Measurements from ENCODE around the gene KLHDC10. TPM values are rescaled to one million over a fixed set of nuclear protein-coding genes. Genes with fewer than 3 reads are reported as not detected.
A peak's percentile ranks its signal among the peaks of the same experiment; 100 is the strongest.
"Not testable (repeated sequence)": the region's sequence is repeated elsewhere in the genome, so short reads cannot be mapped to it uniquely, and the experiment has no call there.

Gene KLHDC10
- total RNA-seq, 1 donor from 2014 or later: 49.1 TPM

GRCh38 chr7:130048906-130049305 is 21.4 kb upstream of the KLHDC10 start:
- no peaks in the 10 kb centered on the region for H3K9me3 ChIP-seq (ENCODE audit: control insufficient read depth in 3 of 3, low read length in 3 of 3)
- no peak overlapping the region for H3K4me3 ChIP-seq (ENCODE audit: low read length in 3 of 3)
- H3K36me3 ChIP-seq (ENCODE audit: control insufficient read depth in 3 of 3, insufficient read depth in 3 of 3, low read length in 3 of 3): peaks cover 0 to 14% (median 7%) of the 10 kb centered on the region in 3 donors
- H3K9ac ChIP-seq (ENCODE audit: low read depth in 1 of 3, low read length in 3 of 3): no peak overlapping the region
- H3K27ac ChIP-seq (ENCODE audit: low read depth, low read length): no peak overlapping the region
- no peaks in the 10 kb centered on the region for H3K27me3 ChIP-seq (ENCODE audit: control insufficient read depth in 3 of 3, insufficient read depth in 3 of 3, low read length in 3 of 3)
- H3K4me1 ChIP-seq (ENCODE audit: control insufficient read depth in 3 of 3, insufficient read depth in 3 of 3, low read length in 3 of 3): peaks cover 5 to 7% (median 6%) of the 10 kb centered on the region in 3 donors

- not testable (repeated sequence) for H3K36me3 ChIP-seq (ENCODE audit: control insufficient read depth in 3 of 3, insufficient read depth in 3 of 3, low read length in 3 of 3); H3K4me3 ChIP-seq (ENCODE audit: low read length in 3 of 3); H3K27ac ChIP-seq (ENCODE audit: low read depth, low read length); H3K4me1 ChIP-seq (ENCODE audit: control insufficient read depth in 3 of 3, insufficient read depth in 3 of 3, low read length in 3 of 3); H3K9ac ChIP-seq (ENCODE audit: low read depth in 1 of 3, low read length in 3 of 3); H3K27me3 ChIP-seq (ENCODE audit: control insufficient read depth in 3 of 3, insufficient read depth in 3 of 3, low read length in 3 of 3); H3K9me3 ChIP-seq (ENCODE audit: control insufficient read depth in 3 of 3, low read length in 3 of 3)
Observed at GRCh38 chr7:130052250-130052649, 18.1 kb upstream of the KLHDC10 start.

GRCh38 chr7:130055198-130055597 is 15.1 kb upstream of the KLHDC10 start:
- H3K27me3 ChIP-seq (ENCODE audit: control insufficient read depth in 3 of 3, insufficient read depth in 3 of 3, low read length in 3 of 3); H3K27ac ChIP-seq (ENCODE audit: low read depth, low read length); H3K36me3 ChIP-seq (ENCODE audit: control insufficient read depth in 3 of 3, insufficient read depth in 3 of 3, low read length in 3 of 3); H3K4me3 ChIP-seq (ENCODE audit: low read length in 3 of 3); H3K9ac ChIP-seq (ENCODE audit: low read depth in 1 of 3, low read length in 3 of 3); H3K9me3 ChIP-seq (ENCODE audit: control insufficient read depth in 3 of 3, low read length in 3 of 3); H3K4me1 ChIP-seq (ENCODE audit: control insufficient read depth in 3 of 3, insufficient read depth in 3 of 3, low read length in 3 of 3): not testable (repeated sequence)

GRCh38 chr7:130062246-130062645 is 8.1 kb upstream of the KLHDC10 start:
- Histone ChIP-seq H3K36me3 (ENCODE audit: control insufficient read depth in 3 of 3, insufficient read depth in 3 of 3, low read length in 3 of 3) (no peaks in the 10 kb centered on the region), H3K4me3 (ENCODE audit: low read length in 3 of 3) (no peak overlapping the region), H3K9me3 (ENCODE audit: control insufficient read depth in 3 of 3, low read length in 3 of 3) (no peaks in the 10 kb centered on the region), H3K27me3 (ENCODE audit: control insufficient read depth in 3 of 3, insufficient read depth in 3 of 3, low read length in 3 of 3) (no peaks in the 10 kb centered on the region), H3K4me1 (ENCODE audit: control insufficient read depth in 3 of 3, insufficient read depth in 3 of 3, low read length in 3 of 3) (no peaks in the 10 kb centered on the region), H3K27ac (ENCODE audit: low read depth, low read length) (no peak overlapping the region), H3K9ac (ENCODE audit: low read depth in 1 of 3, low read length in 3 of 3) (no peak overlapping the region)

GRCh38 chr7:130063036-130063435 is 7.3 kb upstream of the KLHDC10 start:
- H3K27ac ChIP-seq (ENCODE audit: low read depth, low read length): no peak overlapping the region
- no peaks in the 10 kb centered on the region for H3K4me1 ChIP-seq (ENCODE audit: control insufficient read depth in 3 of 3, insufficient read depth in 3 of 3, low read length in 3 of 3)

DNA sequence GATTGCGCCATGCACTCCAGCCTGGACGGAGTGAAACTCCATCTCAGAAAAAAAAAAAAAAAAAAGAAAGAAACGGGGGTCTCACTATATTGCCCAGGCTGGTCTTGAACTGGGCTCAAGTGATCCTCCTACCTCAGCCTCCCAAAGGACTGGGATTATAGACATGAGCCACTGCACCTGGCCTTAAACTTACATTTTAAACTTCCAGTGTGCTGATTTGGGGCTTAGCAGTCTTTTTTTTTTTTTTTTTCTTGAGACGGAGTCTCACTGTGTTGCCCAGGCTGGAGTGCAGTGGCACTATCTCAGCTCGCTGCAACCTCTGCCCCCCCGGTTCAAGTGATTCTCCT is 5.8 kb upstream of the KLHDC10 start:
- H3K27ac ChIP-seq (ENCODE audit: low read depth, low read length); H3K4me3 ChIP-seq (ENCODE audit: low read length in 3 of 3); H3K9ac ChIP-seq (ENCODE audit: low read depth in 1 of 3, low read length in 3 of 3); H3K4me1 ChIP-seq (ENCODE audit: control insufficient read depth in 3 of 3, insufficient read depth in 3 of 3, low read length in 3 of 3); H3K36me3 ChIP-seq (ENCODE audit: control insufficient read depth in 3 of 3, insufficient read depth in 3 of 3, low read length in 3 of 3); H3K9me3 ChIP-seq (ENCODE audit: control insufficient read depth in 3 of 3, low read length in 3 of 3); H3K27me3 ChIP-seq (ENCODE audit: control insufficient read depth in 3 of 3, insufficient read depth in 3 of 3, low read length in 3 of 3): not testable (repeated sequence)

More at GRCh38 chr7:130063036-130063435, 7.3 kb upstream of the KLHDC10 start:
- Histone ChIP-seq H3K9ac (ENCODE audit: low read depth in 1 of 3, low read length in 3 of 3) (no peak overlapping the region), H3K4me3 (ENCODE audit: low read length in 3 of 3) (no peak overlapping the region), H3K36me3 (ENCODE audit: control insufficient read depth in 3 of 3, insufficient read depth in 3 of 3, low read length in 3 of 3) (no peaks in the 10 kb centered on the region), H3K27me3 (ENCODE audit: control insufficient read depth in 3 of 3, insufficient read depth in 3 of 3, low read length in 3 of 3) (no peaks in the 10 kb centered on the region), H3K9me3 (ENCODE audit: control insufficient read depth in 3 of 3, low read length in 3 of 3) (no peaks in the 10 kb centered on the region)

DNA sequence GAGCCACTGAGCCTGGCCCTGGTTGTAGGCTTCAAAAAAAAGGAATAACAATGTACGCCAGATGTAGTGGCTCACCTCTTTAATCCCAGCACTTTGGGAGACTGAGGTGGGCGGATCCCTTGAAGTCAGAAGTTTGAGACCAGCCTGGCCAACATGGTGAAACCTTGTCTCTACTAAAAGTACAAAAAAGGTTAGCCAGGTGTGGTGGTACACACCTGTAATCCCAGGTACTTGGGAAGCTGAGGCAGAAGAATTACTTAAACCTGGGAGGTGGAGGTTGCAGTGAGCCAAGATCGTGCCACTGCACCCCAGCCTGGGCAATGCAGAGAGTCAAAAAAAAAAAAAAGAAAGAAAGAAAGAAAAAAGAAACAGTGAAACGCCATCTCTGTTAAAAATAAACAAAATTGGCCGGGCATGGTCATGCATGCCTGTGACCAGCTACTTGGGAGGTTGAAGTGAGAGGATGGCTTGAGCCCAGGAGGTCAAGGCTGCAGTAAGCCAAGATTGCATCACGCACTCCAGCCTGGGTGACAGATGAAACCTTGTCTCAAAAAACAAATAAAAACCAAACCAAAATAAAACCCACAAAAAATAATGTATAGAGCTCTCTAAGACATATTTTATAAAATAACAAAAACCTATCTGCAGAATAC is 4.7 kb upstream of the KLHDC10 start:
- H3K4me3 ChIP-seq (ENCODE audit: low read length in 3 of 3): no peak overlapping the region
- no peaks in the 10 kb centered on the region for H3K27me3 ChIP-seq (ENCODE audit: control insufficient read depth in 3 of 3, insufficient read depth in 3 of 3, low read length in 3 of 3)
- no peaks in the 10 kb centered on the region for H3K9me3 ChIP-seq (ENCODE audit: control insufficient read depth in 3 of 3, low read length in 3 of 3)
- H3K9ac ChIP-seq (ENCODE audit: low read depth in 1 of 3, low read length in 3 of 3): no peak overlapping the region
- no peaks in the 10 kb centered on the region for H3K36me3 ChIP-seq (ENCODE audit: control insufficient read depth in 3 of 3, insufficient read depth in 3 of 3, low read length in 3 of 3)
- no peak overlapping the region for H3K27ac ChIP-seq (ENCODE audit: low read depth, low read length)
- peaks cover 0 to 6% (median 2%) of the 10 kb centered on the region in 3 donors for H3K4me1 ChIP-seq (ENCODE audit: control insufficient read depth in 3 of 3, insufficient read depth in 3 of 3, low read length in 3 of 3)

DNA sequence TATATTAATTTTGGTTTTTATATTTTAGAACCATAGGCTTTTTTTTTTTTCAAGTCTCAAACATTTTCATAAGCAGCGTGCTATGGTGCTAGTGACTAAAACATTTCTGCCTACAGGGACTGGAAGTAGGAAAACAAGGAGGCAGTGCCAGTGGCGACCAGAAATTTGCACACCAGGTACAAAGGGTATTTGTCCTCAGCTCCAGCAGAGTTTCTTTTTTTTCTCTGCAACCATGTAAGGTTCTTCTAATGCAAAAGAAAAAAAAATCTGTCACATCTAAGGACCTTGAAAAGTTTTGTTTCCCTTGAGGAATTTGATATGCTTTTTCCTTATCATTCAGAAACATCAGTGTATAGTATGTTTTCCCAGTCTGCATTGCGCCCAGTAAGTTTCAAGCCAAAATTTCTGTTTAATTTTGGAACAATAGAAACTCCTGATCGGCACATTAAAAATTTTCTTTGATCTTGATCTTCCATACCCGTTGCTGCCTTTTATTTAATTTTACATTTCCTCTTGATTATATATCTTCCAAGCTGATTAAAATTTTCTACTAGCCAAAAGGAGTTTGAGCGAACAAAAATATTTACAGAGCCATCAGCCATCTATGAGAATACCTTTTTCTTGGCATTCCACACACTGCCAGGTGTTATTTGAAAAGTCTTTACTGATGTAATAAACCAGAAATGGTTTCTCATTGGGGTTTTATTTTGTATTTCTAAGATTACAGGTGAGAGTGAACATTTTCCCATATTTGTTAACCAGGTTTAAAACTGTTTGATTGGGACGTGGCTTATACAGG is 956 bp upstream of the KLHDC10 start:
- peak overlapping the region; percentile 87 to 94 (median 88) for H3K9ac ChIP-seq (ENCODE audit: low read depth in 1 of 3, low read length in 3 of 3)
- H3K36me3 ChIP-seq (ENCODE audit: control insufficient read depth in 3 of 3, insufficient read depth in 3 of 3, low read length in 3 of 3): no peaks in the 10 kb centered on the region
- peaks cover 6 to 29% (median 17%) of the 10 kb centered on the region in 3 donors for H3K4me1 ChIP-seq (ENCODE audit: control insufficient read depth in 3 of 3, insufficient read depth in 3 of 3, low read length in 3 of 3)
- peak overlapping the region; percentile 71 for H3K27ac ChIP-seq (ENCODE audit: low read depth, low read length)
- H3K4me3 ChIP-seq (ENCODE audit: low read length in 3 of 3): peak overlapping the region; percentile 90 to 94 (median 90)
- H3K9me3 ChIP-seq (ENCODE audit: control insufficient read depth in 3 of 3, low read length in 3 of 3): no peaks in the 10 kb centered on the region
- H3K27me3 ChIP-seq (ENCODE audit: control insufficient read depth in 3 of 3, insufficient read depth in 3 of 3, low read length in 3 of 3): no peaks in the 10 kb centered on the region

DNA sequence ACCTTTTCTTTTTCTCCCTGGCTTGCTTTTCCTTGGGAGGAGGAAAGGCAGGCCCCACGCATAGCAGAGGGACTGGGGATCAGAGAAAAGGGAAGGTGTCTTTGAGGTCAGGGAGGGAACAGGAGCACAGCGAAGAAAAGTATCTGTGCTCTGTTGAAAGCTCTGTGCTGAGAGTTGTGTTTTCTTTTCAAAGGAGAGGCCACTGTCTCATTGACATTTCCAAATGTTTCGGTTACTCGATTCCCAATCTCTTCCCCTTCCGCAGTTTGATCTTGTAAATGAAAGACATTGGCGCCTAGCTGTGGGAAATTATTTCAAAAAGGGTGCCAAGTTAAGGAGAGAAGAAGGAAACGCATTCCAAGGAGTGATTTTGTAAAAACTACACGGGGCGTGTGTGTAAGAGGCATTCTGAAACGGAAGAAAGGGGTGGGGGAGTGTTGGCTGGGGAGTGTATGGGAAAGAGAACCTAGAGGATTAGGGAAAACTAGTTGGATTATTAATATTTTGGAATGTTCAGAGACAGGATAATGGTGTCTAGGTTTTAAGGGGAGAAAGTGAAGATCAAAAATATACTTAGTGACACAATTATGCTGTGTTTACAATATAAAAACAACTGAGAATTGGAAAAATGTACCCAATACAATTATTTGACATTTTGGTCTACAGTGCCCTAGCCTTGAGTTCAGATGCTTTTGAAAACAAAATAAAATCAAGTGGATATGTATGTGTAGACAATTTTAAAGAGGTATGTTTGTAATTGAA is 708 bp downstream of the KLHDC10 start:
- Histone ChIP-seq H3K4me1 (ENCODE audit: control insufficient read depth in 3 of 3, insufficient read depth in 3 of 3, low read length in 3 of 3) (peaks cover 9 to 32% (median 25%) of the 10 kb centered on the region in 3 donors), H3K9me3 (ENCODE audit: control insufficient read depth in 3 of 3, low read length in 3 of 3) (no peaks in the 10 kb centered on the region), H3K27me3 (ENCODE audit: control insufficient read depth in 3 of 3, insufficient read depth in 3 of 3, low read length in 3 of 3) (no peaks in the 10 kb centered on the region), H3K27ac (ENCODE audit: low read depth, low read length) (peak overlapping the region; percentile 71), H3K4me3 (ENCODE audit: low read length in 3 of 3) (peak overlapping the region; percentile 79 to 94 (median 90)), H3K9ac (ENCODE audit: low read depth in 1 of 3, low read length in 3 of 3) (peak overlapping the region; percentile 82 to 87 (median 84)), H3K36me3 (ENCODE audit: control insufficient read depth in 3 of 3, insufficient read depth in 3 of 3, low read length in 3 of 3) (no peaks in the 10 kb centered on the region)
